Peyer's patch (tissue), 4 donors: ENCODE results near the gene CRACR2A.

Experiments used
- CTCF ChIP-seq, 6 experiments: fragments of 450-650 bp in 4 of 6; fragments of 200-600 bp in 2 of 6; sonication (generic) in 1 of 6; IDR thresholded peaks; one replicate each; pipeline ENCODE4 v1.5.1; 2017 to 2019; ENCODE audit warnings: antibody characterized with exemption in 6 of 6, mild to moderate bottlenecking in 3 of 6, moderate library complexity in 1 of 6
- POLR2A ChIP-seq, 2 donors: fragments of 450-650 bp; IDR thresholded peaks; one replicate each; pipeline ENCODE4 v1.5.1; 2017; ENCODE audit warnings: antibody characterized with exemption in 2 of 2, mild to moderate bottlenecking in 2 of 2, moderate library complexity in 2 of 2

- TF ChIP-seq POLR2A (IDR thresholded peaks at IDR 0.05), result no peak
- TF ChIP-seq CTCF (IDR thresholded peaks at IDR 0.05), result no peak
These were observed 805 bp upstream of the CRACR2A start for GRCh38 chr12:3753544-3754284.
